NCI-H748 (cell line): Measurements from ENCODE around the gene SIRT6.
"Not testable (repeated sequence)": the region's sequence is repeated elsewhere in the genome, so short reads cannot be mapped to it uniquely, and the experiment has no call there.

ENCODE experiments used
- DNase-seq: peaks from one replicate; lab custom pipeline; 2025; ENCODE audit not compliant: unreplicated experiment; lab: John Stamatoyannopoulos, UW

SIRT6 gene

DNA sequence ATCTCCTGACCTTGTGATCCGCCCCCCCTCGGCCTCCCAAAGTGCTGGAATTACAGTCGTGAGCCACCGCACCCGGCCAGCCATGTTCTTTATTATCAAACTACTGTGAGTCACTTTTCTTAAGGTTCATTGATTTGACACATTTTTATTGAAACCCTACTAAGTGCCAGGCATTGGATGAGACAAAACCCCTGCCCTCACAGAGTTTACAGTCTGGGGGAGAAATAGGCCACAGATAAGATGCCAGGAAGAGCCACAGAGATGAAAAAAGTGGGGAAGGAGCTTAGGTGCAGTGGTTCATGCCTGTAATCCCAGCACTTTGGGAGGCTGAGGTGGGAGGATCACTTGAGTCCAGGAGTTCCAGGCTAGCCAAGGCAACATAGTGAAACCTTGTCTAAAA lies 43.9 kb downstream of the SIRT6 start:
- DNase-seq: no peak

DNA sequence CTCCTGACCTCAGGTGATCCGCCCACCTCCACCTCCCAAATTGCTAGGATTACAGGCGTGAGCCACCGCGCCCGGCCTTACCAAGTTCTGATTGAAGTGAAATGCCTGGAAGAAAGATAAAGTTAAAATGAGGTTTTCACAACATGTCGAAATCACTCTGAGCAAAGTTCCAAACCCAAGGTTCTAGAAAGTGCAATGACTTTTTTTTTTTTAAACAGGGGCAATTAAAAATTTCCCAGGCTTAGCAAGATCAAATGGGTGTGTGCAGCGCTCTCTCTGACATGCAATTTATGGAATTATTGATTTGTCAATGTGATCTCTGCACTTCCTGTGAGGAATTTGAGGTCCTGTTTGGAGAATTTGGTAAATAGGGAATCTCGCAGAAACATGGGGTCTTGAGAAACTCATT lies 45.7 kb downstream of the SIRT6 start:
- no peak for DNase-seq

DNA sequence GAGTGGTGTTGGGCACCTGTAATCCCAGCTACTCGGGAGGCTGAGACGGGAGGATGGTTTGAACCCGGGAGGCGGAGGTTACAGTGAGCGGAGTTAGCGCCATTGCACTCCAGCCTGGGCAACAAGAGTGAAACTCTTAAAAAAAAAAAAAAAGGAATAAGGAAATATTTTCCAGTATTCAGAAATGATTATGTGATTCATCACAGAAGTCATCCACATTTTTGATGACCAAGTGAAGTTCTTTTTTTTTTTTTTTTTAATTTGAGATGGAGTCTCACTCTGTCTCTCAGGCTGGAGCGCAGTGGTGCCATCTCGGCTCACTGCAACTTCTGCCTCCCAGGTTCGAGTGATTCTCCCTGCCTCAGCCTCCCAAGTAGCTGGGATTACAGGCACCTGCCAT lies 47.0 kb downstream of the SIRT6 start:
- not testable (repeated sequence) for DNase-seq

DNA sequence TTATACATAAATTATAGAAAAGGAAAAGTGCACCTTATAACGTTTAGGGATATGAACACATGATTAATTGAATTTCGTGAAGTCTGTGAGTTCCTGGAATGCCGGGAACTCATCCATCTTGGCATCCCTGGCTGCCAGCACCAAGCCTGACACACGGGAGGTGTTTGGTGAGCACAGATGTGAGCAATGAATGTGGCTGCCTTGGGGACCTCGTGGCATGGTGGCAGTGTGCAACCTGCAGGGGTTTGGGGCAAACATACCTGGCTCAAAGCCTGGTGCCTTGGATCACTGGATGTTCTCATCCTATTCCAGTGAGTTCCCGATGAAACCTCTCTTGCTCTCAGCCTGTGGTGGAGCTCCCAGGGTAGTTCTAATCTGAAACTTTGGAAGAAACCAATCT lies 48.0 kb downstream of the SIRT6 start:
- no peak for DNase-seq

DNA sequence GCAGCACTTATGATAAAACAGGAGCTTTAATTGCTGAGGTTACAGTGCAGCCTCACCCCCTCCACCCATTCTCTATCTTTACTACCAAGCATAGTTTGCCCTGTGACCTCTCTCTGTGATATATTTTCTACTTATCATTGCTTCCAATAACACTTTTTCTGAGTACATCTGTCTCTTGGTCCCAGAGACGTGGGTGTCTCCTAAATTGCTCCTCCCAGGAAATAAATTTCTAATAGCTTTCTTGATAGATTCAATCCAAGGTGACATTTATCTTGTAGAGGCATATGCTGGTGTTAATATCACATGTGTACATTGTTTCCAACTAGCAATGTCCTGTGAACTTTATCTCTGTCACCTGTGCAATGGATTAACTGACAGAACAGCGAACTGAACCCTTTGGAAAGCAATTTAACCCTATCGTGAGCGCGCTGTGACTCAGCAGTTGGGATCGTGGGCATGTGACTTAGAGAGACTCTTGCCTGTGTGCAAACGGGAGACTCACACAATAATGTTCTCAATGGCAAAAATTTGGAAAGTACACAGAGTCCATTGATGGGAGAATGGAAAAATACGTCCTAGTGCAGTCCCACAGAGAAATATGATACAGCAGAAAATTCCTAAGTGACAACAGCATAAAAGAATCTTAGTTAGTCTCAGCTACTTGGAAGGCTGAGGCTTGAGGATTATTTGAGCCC lies 51.5 kb downstream of the SIRT6 start:
- no peak for DNase-seq

DNA sequence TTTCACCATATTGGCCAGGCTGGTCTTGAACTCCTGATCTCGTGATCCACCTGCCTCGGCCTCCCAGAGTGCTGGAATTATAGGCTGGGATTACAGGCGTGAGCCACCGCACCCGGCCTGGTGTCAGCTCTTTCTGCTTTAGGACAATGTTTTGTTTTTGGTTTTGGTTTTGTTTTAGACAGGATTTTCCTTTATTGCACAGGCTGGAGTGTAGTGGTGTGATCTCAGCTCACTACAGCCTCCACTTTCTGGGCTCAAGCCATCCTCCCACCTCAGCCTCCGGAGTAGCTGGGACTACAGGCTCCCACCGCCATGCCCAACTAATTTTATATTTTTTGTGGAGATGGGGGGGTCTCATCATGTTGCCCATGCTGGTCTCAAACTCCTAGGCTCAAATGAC lies 53.3 kb downstream of the SIRT6 start:
- not testable (repeated sequence) for DNase-seq

DNA sequence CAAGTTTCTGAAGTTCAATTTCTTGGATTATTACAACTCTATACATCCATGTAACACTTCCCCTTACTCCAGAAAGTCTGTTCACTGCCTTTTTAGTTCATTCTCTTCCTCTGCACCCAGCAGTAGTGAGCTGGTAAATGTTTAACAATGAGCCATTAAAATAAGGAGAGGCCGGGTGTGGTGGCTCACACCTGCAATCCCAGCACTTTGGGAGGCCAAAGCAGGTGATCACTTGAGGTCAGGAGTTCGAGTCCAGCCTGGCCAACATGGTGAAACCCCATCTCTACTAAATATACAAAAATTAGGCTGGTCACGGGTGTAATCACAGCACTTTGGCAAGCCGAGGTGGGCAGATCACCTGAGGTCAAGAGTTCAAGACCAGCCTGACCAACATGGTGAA lies 55.0 kb downstream of the SIRT6 start:
- not testable (repeated sequence) for DNase-seq

DNA sequence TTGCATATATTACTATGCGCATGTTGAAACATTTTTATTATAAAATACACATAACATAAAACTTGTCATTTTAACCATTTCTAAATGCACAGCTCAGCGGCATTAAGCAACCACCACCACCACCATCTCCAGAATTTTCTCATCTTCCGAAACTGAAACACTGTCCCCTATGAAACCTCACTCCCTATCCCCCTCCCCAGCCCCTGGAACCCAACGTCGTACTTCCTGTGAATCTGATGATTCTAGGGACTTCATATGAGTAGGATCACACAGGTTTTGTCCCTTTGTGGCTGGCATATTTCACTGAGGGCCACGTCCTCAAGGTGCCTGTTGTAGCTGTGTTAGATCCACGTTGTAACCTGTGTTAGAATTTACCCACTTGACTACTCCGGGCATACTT lies 57.7 kb downstream of the SIRT6 start:
- DNase-seq: peak; percentile 9
